Lower leg skin (tissue), 4 donors: ENCODE data around the gene TMEM272. TPM values are rescaled to one million over a fixed set of nuclear protein-coding genes. Genes with fewer than 3 reads are reported as not detected.

Experiments used
- DNase-seq, 2 donors: peaks; one replicate each; pipeline ENCODE4 v3.0.0-alpha.2; 2019; ENCODE audit warnings: low spot score in 2 of 2
- H3K4me3 ChIP-seq: fragments of 200-600 bp; sonication (generic); 2 replicates; pipeline ENCODE4 v1.5.1; 2017; ENCODE audit warnings: mild to moderate bottlenecking, low read depth; ENCODE audit not compliant: poor library complexity, severe bottlenecking
- CTCF ChIP-seq, 3 donors: fragments of 450-650 bp; IDR thresholded peaks; one replicate each; pipeline ENCODE4 v1.5.1; 2016; ENCODE audit warnings: antibody characterized with exemption in 3 of 3, mild to moderate bottlenecking in 3 of 3, moderate library complexity in 2 of 3
- POLR2A ChIP-seq, 2 donors: fragments of 450-650 bp; IDR thresholded peaks; one replicate each; pipeline ENCODE4 v1.6.1; 2016 to 2017; ENCODE audit warnings: antibody characterized with exemption in 2 of 2, mild to moderate bottlenecking in 1 of 2, moderate library complexity in 1 of 2
- WGBS, 2 donors: methylation state at CpG; one replicate each; pipeline ENCODE4 v1.1.5; 2018; 5-methylcytosine and 5-hydroxymethylcytosine counted together
- intact Hi-C: fragments of 100-400 bp; cut with DNase I; formaldehyde crosslinking; loops from one replicate; pipeline ENCODE4 v1.15.0; 2023; ENCODE audit warnings: low total_unique reads
- total RNA-seq, 4 donors: library from RNA; depleted of rRNA; stranded (reverse); fragments of >200 nt; gene quantifications; one replicate each; pipeline ENCODE4 v1.1.0, GENCODE V29; 2016

TMEM272 gene
- total RNA-seq, 4 donors from 2014 or later = 0.32 TPM; not detected in 3

GRCh38 chr13:51848674-51849073, 3.7 kb upstream of the TMEM272 start:
- no peak for DNase-seq
- 38 to 44% methylated on average over 4 of the region's 4 CpGs for WGBS, 2 donors
- no peak overlapping the region for H3K4me3 ChIP-seq
- TF ChIP-seq CTCF (IDR thresholded peaks at IDR 0.05) (no peak), POLR2A (IDR thresholded peaks at IDR 0.05) (no peak)
- intact Hi-C loops = no loop called here

GRCh38 chr13:51846756-51847155, 1.8 kb upstream of the TMEM272 start:
- DNase-seq = no peak
- TF ChIP-seq CTCF (IDR thresholded peaks at IDR 0.05) (no peak), POLR2A (IDR thresholded peaks at IDR 0.05) (no peak)
- H3K4me3 ChIP-seq = no peak overlapping the region
- intact Hi-C loops = no loop called here
- WGBS, 2 donors = 73 to 86% methylated on average over 1 of the region's 1 CpG

GRCh38 chr13:51845574-51846318, 769 bp upstream of the TMEM272 start:
- TF ChIP-seq CTCF (IDR thresholded peaks at IDR 0.05) (no peak), POLR2A (IDR thresholded peaks at IDR 0.05) (no peak)
- no peak for DNase-seq
- H3K4me3 ChIP-seq = no peak overlapping the region
- intact Hi-C loops = no loop called here
- WGBS, 2 donors = 65 to 86% methylated on average over 4 to 5 of the region's 5 CpGs

GRCh38 chr13:51843529-51843928, 1.4 kb downstream of the TMEM272 start:
- WGBS, 2 donors = 85 to 96% methylated on average over 3 of the region's 3 CpGs
- TF ChIP-seq CTCF (IDR thresholded peaks at IDR 0.05) (no peak), POLR2A (IDR thresholded peaks at IDR 0.05) (no peak)
- intact Hi-C loops = no loop called here
- no peak for DNase-seq
- H3K4me3 ChIP-seq = no peak overlapping the region

- DNase-seq = no peak
- H3K4me3 ChIP-seq = no peak overlapping the region
- intact Hi-C loops = no loop called here
- TF ChIP-seq CTCF (IDR thresholded peaks at IDR 0.05) (no peak), POLR2A (IDR thresholded peaks at IDR 0.05) (no peak)
- WGBS, 2 donors = 58 to 68% methylated on average over 6 of the region's 6 CpGs
Measured at GRCh38 chr13:51841732-51842131, 3.2 kb downstream of the TMEM272 start.

- WGBS, 2 donors = 87 to 93% methylated on average over 6 of the region's 6 CpGs
- intact Hi-C loops = no loop called here
- no peak for DNase-seq
- no peak for TF ChIP-seq CTCF (IDR thresholded peaks at IDR 0.05)
- no peak for TF ChIP-seq POLR2A (IDR thresholded peaks at IDR 0.05)
- H3K4me3 ChIP-seq = no peak overlapping the region
Measured at GRCh38 chr13:51840917-51841316, 4.1 kb downstream of the TMEM272 start.
